ENCODE data around the gene SYNE2.

SYNE2 gene

GRCh38 chr14:64215978-64216377 is 363.2 kb downstream of the SYNE2 start:
- TF ChIP-seq CTCF (conservative IDR thresholded peaks at IDR 0.05) = no peak
- H3K27ac ChIP-seq = no peak overlapping the region

DNA sequence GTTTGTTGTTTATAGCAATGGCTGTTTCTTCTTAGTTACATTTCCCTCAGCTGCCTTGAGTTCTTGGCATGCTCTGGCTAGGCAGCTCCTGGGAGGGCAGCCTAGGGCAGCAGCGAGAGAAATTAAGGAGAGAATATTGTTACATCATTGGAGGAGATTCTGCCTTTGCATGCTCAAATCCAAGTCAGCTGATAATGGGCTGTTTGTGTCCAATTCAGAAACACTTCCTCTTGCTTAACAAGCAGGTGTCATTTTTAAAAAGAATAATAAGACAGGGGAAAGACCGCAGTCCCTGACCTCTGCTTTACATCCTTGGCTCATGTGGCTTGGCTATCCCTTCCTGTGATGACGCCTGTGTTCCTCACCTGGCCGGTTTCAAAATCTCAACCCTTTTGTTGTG is 364.5 kb downstream of the SYNE2 start:
- H3K27ac ChIP-seq = no peak overlapping the region
- TF ChIP-seq CTCF (conservative IDR thresholded peaks at IDR 0.05) = no peak

GRCh38 chr14:64217834-64218233 is 365.0 kb downstream of the SYNE2 start:
- TF ChIP-seq CTCF (conservative IDR thresholded peaks at IDR 0.05) = no peak
- H3K27ac ChIP-seq = no peak overlapping the region

DNA sequence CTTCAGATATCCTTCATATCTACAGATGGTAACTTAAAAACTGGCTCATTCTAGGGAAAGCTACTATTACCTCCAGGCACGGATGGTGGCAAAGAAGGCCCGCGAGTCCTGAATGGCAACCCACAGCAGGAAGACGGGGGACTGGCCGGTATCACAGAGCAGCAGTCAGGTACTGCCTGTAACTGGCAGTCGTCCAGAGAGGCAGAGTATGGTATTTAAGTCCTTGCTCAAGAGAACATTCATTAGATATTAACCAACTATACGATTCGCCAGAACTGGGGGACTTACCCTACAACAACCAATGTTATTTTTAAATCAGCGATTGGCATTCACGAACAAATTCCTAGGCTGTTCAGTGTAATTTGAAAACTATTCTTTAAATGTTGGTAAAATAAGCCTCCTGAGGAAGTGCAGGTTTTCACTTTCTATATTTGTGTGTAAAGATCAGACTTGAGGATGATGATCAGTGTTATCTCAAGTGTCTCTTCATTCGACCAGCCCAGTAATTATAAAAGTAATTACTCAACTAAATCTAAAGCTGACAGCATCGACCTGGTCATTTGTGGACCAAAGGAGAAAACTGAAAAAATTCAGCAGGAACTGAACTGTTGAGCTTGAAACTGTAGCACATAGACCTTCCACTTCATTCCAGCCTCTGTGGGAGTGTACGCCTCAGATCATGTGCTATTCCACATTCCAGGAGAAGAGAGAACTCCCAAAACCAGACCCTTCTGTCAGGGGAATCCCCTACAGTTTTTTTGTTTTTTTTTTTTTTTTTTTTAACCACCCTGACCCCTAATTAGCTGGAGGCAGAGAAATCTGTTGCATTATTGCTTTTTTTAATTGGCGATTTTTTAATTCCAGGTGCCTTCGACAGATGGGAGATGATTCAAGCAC is 365.8 kb downstream of the SYNE2 start:
- TF ChIP-seq CTCF (conservative IDR thresholded peaks at IDR 0.05) = no peak
- H3K27ac ChIP-seq = no peak overlapping the region

GRCh38 chr14:64220056-64220455 is 367.3 kb downstream of the SYNE2 start:
- TF ChIP-seq CTCF (conservative IDR thresholded peaks at IDR 0.05) = no peak
- H3K27ac ChIP-seq = no peak overlapping the region

GRCh38 chr14:64220466-64220865 is 367.7 kb downstream of the SYNE2 start:
- no peak for TF ChIP-seq CTCF (conservative IDR thresholded peaks at IDR 0.05)
- no peak overlapping the region for H3K27ac ChIP-seq

DNA sequence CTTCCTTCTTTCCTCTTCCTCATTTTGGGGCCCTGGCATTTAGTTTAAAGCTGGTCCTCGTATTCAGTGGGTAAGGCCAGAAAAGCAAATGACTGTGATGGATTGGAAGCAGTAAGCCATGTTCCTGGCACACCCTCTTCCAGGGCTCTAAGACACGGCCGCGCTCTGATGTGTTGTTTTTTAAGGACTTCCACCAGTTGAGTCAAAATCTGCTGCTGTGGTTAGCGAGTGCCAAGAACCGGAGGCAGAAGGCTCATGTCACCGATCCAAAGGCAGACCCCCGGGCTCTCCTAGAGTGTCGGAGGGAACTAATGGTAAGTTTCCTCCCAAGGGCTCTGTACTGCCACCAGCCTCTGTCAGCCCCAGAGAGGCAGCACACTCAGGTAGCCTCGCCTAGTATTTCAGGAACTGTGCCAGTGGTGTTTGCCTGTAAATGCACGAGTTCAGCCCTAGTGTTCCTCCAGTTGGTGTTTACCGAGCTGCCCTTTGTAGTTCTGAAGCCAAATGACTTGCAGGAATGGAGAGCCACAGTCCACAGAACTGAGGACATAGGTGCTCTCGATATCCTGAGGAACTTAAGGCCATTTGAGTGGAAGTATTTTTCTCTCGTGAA is 368.7 kb downstream of the SYNE2 start:
- TF ChIP-seq CTCF (conservative IDR thresholded peaks at IDR 0.05) = peak; percentile 32; the same call in 1 of the 2 replicates
- H3K27ac ChIP-seq = peak overlapping the region; percentile 35
